Activated CD8-positive, alpha-beta memory T cell treated with anti-CD3 and anti-CD28 coated beads for 36 hours (primary cell): ENCODE measurements around the gene ADAMTS6. TPM values are rescaled to one million over a fixed set of nuclear protein-coding genes. Genes with fewer than 3 reads are reported as not detected.

Experiments
- CTCF ChIA-PET: fragments of 350-600 bp; sonication (Branson Sonifier 250); formaldehyde crosslinking; loops from one replicate; lab custom pipeline; 2021; ENCODE audit warnings: antibody characterized with exemption; lab: Charles Lee
- POLR2A ChIA-PET: fragments of 350-600 bp; sonication (Branson Sonifier 250); formaldehyde crosslinking; loops from one replicate; lab custom pipeline; 2021; ENCODE audit warnings: antibody characterized with exemption; lab: Charles Lee
- total RNA-seq, 2 experiments: library from RNA; stranded (reverse); gene quantifications; one replicate each; pipeline ENCODE4 v1.2.3, GENCODE V29; 2021

Gene ADAMTS6
- total RNA-seq, 2 experiments from 2014 or later, result 1.3 to 1.4 TPM

DNA sequence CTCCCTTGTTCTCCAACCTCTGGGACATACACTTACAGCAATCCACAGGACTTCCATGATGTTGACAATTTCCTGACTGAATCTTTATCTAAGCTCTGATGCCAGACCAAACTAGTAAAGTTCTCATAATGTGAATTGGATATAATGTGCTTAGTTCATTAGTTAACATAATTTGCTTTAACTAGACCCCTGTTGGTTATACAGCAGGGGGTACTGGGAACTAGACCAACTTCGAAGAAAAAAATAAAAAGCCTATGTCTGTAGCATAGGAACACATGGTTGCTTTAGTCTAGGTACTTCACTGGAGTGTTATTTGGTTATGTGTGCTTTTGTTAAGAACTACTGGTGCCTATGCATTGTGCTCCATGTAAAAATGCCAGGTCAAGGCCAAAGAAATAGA lies 173.8 kb downstream of the ADAMTS6 start:
- ChIA-PET CTCF (no interaction called here), POLR2A (no interaction called here)

DNA sequence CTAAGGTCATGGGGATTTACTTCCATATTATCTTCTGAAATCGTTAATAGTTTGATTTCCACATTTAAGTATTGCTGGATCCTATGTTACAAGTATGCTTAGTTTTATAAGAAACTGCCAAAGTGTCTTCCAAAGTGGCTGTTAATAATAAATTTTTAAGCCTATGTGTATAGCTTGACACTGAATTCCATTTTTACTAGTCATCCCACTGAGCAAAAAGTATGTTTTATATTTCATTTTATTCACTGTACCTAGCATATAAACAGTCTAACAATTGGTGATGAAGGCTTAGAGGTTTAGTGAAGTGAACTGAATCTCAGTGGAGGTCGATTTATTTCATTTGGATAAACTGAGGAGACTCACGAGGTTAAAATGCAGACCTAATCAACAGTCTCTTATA lies 174.6 kb downstream of the ADAMTS6 start:
- CTCF ChIA-PET, result no interaction called here

DNA sequence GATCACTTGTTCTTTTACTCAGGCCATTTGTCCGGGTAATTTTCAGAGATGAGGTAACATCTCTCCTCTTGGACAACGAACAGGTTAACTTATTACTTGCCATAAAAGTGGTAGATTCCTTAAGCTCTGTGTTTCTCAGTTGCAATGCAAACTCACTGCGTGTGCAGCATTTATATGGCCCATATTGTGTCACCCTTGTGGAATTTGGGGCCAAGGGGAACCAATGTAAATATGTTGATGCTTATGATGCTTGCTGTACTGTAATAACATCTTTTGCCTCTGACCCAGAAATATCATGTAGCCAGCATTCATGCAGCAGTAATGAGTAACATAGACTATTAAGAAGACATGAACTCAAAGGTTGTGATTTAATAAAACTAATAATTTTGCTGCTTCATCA lies 175.8 kb downstream of the ADAMTS6 start:
- POLR2A ChIA-PET, result no interaction called here
- CTCF ChIA-PET, result no interaction called here

More for the DNA sequence above, 174.6 kb downstream of the ADAMTS6 start:
- POLR2A ChIA-PET, result no interaction called here

DNA sequence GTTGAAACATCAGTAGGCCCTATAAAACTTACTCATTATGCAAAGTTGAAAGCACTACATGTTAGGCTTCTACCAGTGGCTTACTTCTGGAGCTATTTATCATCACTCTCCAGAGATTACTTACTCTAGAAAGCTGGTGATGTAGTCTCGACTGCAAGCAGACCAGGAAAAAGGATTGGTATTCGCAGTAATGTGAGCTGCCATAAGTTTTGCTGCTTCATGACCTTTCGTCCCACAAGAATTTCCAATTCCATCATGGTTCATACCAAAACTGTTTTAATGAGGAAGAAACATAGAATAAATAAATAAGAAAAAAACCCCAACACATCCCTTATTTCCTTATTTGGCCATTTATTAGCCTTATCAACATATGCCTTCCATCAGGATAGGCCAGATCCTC lies 181.9 kb downstream of the ADAMTS6 start:
- ChIA-PET CTCF (no interaction called here), POLR2A (no interaction called here)

DNA sequence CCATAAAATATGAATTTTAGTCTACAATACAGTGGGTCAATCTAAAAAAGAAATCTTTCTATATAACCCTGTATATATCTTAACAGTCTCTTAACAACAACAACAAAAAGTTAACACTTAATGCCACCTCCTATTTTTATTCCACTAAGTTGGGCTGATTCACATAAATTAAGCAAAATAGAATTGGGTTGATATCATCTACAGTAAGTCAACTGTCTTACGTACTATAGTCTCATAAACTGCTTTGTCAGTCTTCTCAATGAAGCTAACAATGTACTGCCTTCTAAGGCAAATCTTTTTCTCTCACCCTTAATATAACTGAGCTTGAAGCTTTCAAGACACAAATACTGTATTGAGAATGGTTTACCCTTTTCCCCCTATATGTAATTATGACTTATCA lies 185.7 kb downstream of the ADAMTS6 start:
- ChIA-PET CTCF (no interaction called here), POLR2A (no interaction called here)

DNA sequence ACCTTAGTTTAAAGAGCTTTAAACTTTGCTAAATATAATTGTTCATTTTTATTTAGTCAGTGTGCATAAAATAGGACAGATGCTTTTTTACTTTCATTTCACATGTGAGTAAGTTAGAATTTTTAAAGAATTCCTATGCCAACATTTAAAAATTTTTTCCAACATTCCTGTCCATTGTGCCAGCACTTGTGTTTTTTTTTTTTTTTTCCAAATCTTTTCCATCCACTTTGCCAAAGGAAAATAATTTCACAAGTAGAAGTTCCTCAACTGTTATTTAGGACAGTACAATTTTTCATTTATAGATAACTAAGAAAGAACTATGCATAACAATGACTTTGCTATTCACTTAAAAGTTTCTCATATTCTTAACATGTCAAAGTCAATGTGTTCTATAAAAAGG lies 189.5 kb downstream of the ADAMTS6 start:
- ChIA-PET POLR2A (no interaction called here), CTCF (no interaction called here)

DNA sequence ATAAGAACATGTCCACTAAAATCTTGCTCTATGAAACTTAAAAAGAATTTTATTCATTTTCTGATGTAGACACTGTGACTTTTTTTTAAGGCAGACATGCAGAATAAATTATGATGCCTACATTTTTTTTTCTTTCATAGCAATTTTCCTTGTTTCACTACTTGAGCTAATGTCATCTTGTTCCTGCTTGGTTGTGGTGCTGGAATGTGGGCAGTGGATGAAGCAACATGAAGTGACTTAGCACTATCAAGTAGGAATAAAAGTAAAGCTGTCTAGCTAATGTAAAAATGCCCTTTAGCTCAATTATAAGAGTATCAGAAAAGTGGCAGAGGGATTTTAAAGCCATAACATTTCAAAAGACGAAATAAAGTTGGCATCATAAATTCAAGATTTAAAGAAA lies 191.0 kb downstream of the ADAMTS6 start:
- ChIA-PET POLR2A (no interaction called here), CTCF (no interaction called here)

DNA sequence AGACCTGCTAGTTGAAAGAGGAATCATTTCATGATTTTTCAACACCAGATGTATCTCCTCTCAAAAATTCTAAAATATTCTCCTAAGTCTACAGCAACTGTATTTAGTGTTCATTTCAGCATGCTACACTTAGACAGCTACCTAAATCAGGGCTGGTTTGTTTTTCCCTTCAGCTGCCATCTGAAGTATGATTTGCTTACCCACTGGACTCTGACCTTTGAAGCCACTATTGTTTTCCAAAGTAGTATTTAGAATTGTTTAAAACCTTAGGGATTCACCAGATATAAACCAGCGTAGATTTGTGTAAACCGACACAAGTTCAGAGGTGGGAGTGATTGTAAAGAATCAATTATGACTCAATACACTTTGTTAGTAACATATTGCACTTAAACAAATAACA lies 193.1 kb downstream of the ADAMTS6 start:
- POLR2A ChIA-PET, result no interaction called here

DNA sequence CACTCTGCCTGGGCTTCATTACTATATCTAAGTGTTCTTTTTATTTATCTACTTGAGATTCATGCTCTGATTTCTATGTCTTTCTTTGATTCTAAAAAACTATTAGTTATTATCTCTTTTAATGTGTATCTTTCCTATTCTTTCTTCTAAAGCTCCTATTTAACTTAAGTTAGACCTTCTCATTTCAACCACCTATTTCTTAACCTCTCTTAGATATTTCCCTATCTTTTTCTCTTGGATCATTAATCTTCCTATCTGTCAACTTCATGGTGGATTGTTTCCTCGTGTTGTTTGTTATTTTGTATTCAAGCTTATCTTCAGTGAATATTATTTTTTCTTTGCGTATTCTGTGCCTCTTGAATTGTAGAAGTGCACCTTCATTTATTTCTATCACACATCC lies 202.1 kb downstream of the ADAMTS6 start:
- CTCF ChIA-PET, result interaction anchor here (0.8 kb wide), 1 partner anchor 14 kb away, joined by 3 read pairs; no protein-coding TSS in a partner anchor
- POLR2A ChIA-PET, result no interaction called here

More for the DNA sequence above, 193.1 kb downstream of the ADAMTS6 start:
- CTCF ChIA-PET, result no interaction called here

DNA sequence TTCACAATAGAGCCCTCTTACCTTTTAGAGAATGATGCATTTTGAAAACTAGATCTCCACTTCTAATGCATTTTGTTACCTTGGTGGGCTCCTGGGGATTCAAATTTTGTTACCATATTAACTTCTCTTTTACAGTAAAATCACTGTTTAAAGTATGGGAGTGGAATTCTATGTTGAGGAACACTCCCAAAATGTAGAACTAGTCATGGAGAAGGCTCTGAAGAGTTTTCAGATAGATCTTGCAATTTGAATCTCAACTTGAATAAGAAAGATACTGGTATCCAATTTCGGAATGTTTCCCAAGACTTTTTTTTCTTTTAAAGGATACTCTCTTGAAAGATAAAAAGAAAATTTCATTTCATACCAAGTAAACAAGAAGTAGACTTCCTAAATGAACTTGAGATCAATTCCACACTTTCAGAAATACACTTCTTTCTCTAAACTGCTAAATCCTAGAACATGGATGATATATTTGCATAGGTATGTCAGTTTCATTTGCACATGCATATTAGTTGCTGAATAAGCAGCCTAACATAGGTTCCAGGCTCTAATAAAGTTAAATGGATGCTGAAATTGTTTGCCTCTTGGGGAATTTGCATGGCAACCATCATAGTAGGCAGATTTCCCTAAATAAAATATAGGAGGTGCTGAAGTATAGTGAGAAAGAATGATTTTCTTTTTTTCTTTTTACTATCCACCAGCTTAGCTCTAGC lies 205.4 kb downstream of the ADAMTS6 start:
- CTCF ChIA-PET, result interaction anchor here (0.5 kb wide), 1 partner anchor 617 kb away, joined by 3 read pairs; no protein-coding TSS in a partner anchor
- POLR2A ChIA-PET, result no interaction called here

DNA sequence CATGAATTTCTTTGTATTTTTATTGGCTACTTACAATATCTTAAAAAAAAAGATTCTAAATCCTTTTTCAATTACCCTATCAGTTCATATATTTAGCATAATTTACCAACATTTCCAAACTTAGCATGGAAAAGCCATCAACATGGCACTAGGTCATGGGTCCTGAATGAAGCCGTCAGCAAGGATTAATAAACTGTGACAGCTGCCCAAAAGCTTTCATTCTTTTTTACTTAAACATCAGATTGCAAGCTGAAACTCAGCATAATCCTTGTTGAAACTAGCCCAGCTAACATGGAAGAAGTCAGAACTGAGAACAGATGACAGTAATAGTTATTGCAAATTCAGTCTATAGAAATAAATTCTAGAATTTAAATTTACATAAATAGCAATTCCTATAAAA lies 209.8 kb downstream of the ADAMTS6 start:
- ChIA-PET POLR2A (no interaction called here), CTCF (no interaction called here)

DNA sequence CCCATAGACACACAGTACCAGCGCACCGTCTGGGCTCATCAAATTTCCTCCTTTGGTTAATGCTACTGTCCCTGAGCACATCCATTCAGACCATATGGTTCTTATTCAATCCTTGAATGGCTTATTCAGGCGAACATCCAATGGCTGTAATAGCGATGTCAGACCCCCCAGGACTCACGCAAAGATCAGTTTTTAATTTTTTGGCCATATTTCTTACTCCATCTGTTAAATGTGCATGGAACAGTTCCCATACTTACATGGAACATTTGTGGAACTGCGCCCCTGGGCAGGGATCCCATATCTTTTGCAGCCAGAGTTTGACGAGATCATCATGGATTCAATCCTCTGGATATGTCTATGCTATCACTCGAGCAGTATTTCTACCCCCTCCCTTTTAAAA lies 213.2 kb downstream of the ADAMTS6 start:
- POLR2A ChIA-PET, result no interaction called here

DNA sequence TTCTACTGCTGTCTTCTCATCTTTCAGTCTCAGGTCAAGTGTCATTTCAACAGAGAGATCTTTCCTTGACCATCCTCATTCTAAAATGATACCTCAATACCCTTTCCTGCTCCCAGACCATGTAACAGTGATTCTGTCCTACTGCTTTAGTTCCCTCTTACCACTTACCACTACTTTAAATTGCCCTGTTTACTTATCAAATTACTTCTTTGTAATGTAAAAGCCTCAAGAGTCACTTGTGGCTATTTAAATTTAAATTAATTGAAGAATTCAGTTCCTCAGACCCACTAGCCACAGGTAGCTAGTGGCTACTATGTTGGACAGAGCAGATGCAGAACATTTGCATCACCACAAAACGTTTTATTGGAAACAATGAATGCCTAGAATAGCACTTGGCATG lies 217.3 kb downstream of the ADAMTS6 start:
- ChIA-PET CTCF (no interaction called here), POLR2A (no interaction called here)

More for the DNA sequence above, 213.2 kb downstream of the ADAMTS6 start:
- CTCF ChIA-PET, result no interaction called here

DNA sequence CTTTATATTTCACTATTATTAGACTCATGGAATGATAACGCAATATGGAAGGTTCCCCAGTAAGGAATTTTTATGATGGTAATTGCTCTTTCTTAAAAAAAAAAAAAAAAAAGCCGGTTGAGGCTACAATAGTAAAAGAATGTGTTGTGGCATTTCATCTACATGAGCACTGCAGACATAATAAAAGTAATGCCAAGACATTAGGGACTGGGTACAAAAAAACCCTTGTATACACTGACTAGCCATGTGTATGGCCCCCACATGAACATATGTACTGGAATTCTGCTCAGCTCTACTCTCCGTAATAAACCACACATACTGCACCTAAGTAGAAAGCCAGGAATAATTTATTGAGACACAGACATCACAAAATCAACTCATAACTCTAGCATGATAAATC lies 218.4 kb downstream of the ADAMTS6 start:
- POLR2A ChIA-PET, result no interaction called here
- CTCF ChIA-PET, result interaction anchor here (0.7 kb wide), 1 partner anchor 863 kb away, joined by 3 read pairs; no protein-coding TSS in a partner anchor

DNA sequence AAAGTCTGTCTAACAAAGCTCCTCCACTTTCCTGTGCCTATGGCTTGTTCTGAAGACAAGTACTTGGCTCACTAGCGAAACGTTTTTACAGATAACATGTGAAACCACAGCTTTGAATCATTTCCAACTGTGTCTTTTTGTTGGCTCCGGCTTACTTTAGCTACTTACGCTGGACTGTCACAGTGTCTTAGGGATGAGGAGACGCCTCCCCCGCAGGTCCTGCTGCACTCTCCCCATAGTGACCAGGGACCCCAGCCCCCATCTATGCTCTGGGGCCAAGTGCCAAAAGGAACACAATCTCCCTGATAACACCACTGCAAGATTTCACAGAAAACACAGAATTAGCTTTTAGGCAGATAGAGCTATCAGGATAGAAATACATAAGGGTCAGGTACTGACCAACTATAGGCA lies 219.1 kb downstream of the ADAMTS6 start:
- ChIA-PET CTCF (interaction anchor here (0.7 kb wide), 1 partner anchor 864 kb away, joined by 3 read pairs; no protein-coding TSS in a partner anchor), POLR2A (no interaction called here)

DNA sequence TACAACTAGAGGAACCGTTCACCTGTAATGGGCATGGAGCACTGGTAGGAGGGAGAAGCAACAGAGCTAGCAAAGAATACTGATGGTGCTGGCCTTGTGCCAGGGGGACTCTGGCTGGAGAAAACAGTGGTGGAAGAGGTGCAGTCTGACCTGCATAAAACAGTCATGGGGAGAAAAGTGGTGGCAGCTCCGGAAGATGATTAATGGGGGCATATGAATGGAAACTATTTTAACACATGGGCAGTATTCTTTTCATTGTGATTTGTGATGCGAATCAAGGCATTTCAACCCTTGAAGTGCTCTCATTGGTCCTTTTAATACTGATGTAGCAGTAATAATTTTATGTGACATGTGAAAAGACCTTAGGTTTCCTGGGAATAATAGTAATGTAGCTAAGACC lies 219.6 kb downstream of the ADAMTS6 start:
- ChIA-PET POLR2A (no interaction called here), CTCF (interaction anchor here (0.6 kb wide), 1 partner anchor 608 kb away, joined by 3 read pairs; no protein-coding TSS in a partner anchor)

DNA sequence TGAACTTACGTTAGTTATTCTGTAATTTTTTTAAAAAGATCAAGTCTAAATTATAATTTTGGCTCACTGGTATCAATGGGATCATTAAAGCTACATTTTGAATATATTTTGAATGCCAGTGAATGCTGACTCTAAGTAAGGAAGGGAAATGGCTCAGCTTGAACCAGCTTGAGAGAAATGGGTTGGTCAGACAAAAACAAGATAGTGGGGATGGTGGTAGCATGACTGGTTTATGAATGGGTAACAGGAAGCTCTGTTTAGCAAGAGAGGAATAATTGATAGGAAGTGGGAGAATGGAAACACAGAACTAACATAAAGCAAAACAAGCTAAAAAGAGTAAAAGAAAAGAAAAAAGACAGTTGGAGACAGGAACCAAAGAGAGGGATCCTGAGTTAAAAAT lies 220.2 kb downstream of the ADAMTS6 start:
- CTCF ChIA-PET, result interaction anchor here (0.6 kb wide), 1 partner anchor 609 kb away, joined by 3 read pairs; no protein-coding TSS in a partner anchor
- POLR2A ChIA-PET, result no interaction called here

DNA sequence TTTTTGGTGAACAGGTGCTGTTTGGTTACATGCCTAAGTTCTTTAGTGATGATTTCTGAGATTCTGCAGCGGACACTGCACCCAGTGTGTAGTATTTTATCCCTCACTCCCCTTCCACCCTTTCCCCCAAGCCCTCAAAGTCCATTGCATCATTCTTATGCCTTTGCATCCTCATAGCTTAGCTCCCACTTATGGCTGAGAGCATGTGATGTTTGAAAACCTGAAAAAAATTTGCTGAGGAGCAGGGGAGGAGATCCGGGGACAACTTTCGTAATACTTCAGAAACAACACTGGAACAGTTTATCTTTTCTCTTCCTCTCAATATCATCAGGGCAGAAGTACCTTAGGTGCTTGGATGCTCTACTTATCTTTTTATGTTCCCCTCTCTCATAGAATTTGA lies 226.4 kb downstream of the ADAMTS6 start:
- ChIA-PET POLR2A (no interaction called here), CTCF (no interaction called here)

DNA sequence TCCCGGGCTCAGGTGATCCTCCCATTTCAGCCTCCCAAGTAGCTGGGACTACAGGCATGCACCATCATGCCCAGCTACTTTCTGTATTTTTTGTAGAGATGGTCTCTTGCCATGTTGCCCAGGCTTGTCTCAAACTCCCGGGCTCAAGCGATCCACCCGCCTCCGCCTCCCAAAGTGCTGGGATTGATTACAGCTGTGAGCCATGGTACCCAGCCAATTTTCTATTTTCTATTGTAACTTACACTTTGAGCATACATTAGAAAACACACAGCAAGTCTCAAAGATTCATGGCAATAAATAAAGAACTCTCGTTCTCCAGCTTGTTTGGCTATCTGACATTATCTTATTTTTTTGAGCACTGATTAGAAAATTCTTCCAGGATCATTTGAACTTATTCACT lies 228.7 kb downstream of the ADAMTS6 start:
- CTCF ChIA-PET, result no interaction called here

DNA sequence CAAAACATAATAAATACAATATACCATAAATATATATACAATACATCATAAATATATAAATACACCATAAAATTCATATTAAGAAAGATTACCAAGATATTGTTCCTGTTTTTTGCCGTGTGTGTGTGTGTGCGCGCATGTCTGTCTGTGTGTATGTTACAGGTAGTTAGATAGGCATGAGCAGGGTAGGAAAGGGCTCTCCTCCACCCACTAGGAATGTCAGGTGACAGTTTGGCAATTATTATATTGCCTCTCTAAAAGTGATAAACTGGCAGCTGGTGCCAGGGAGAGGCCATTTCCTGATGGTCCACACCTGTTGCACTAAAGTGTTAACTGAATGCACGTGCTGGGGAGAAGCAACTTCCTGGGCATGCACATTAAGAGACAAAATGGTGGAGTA lies 232.8 kb downstream of the ADAMTS6 start:
- ChIA-PET POLR2A (no interaction called here), CTCF (no interaction called here)

More for the DNA sequence above, 228.7 kb downstream of the ADAMTS6 start:
- POLR2A ChIA-PET, result no interaction called here

DNA sequence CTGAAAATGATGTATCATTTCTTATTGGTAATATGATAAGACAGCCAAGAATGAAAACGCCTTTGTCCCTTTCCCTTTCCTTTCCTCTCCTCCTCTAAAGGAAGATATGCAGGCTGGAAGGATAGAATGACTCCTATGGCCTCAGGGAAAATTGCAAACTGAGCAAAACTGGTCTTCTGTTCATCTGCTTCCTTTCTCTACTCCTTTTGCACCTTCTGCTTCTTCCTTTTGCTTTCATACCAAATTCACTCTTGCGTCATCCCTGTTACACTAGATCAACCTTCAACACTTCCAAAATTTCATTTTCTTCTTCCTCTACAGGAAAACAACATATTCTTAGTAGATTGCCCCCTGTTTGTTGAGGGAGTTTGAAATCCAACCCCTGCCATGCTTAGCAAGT lies 234.1 kb downstream of the ADAMTS6 start:
- CTCF ChIA-PET, result no interaction called here
- POLR2A ChIA-PET, result no interaction called here
